Stimulated activated CD8-positive, alpha-beta memory T cell treated with anti-CD3 and anti-CD28 coated beads, Interleukin-7, amount 100 ng/mL, for 24 hours (primary cell): Measurements from ENCODE around the gene AGXT.

Experiments used
- DNase-seq: peaks from one replicate; pipeline ENCODE4 v3.0.0-alpha.2; 2020; ENCODE audit warnings: low read depth

AGXT gene

DNA sequence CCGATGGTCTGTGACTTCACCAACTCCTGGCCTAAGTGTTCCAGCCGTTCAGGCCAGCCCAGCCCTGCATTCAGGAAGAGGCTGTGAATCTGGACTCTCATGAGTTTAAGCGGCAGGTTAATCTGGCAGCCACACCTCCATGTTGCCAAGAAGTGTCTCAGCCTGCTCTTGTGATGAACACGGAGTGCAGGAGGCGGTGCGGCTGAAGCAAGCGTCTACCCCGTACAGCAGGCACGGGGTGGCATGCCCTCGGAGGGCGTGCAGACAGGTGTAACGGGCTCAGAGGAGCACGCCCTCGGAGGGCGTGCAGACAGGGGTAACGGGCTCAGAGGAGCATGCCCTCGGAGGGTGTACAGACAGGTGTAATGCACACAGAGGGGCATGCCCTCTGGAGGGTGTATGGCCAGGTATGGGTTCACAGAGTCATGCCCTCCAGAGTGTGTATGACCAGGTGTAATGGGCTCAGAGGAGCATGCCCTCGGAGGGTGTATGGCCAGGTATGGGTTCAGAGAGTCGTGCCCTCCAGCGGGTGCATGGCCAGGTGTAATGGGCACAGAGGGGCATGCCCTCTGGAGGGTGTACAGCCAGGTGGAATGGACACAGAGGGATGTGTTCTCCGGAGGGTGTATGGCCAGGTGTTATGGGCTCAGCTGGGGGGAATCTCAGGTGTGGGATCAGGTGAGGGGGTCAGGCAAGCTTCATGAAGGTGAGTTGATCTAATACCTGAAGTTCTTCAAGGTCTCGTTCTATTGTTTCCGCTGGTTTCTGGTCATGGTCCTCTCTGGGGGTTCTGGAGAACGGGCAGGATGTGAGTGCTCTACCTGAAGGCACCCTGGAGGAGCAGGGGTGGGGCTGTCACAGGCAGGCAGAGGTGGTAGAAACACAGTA, 60.1 kb downstream of the AGXT start:
- no peak for DNase-seq

DNA sequence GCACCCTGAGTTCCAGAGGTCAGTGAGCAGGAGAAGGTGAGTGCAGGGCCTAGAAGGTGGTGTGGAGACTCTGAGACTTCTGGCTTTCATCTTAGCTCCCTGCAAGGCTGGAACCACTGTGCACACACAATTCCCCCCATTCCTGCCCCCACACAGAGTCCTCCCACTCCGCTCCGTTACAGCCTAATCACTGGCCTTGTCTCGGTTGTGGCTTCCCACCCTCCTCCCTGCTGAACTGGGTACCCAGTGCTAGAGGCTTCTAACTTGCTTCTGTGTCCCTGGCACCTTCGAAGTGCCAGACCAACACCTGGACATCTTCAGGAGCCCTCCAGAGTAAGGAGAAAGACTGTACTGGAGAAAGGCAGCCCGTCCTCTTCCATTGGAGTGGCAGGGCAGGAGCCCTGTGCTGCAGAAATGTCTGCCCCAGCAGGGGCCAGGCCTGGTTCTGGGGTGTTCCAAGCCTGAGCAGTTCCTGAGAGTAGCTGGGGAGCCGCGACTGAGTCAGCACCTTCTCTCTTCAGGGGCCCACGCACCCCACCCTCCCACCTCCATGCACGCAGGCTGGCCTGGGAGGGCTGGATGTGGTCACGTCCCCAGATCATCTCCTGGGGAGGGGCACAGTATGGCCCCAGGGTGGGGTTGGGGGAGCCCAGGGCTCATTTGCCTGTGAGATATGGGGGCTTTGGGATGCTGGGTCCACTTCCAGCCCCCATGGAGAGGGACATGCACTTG, 60.9 kb downstream of the AGXT start:
- DNase-seq = no peak
